Measurements from ENCODE around the gene SEMA3E. TPM values are rescaled to one million over a fixed set of nuclear protein-coding genes. Genes with fewer than 3 reads are reported as not detected.

SEMA3E gene
- total RNA-seq, 2 experiments from 2014 or later = not detected

GRCh38 chr7:83629117-83629880, 19.6 kb downstream of the SEMA3E start:
- ChIA-PET POLR2A (no interaction called here), CTCF (no interaction called here)
- intact Hi-C loops (cut with micrococcal nuclease) = no loop called here
- ATAC-seq (no peak), DNase-seq (no peak)
- Mint-ChIP-seq H3K27me3 (no peaks in the 10 kb centered on the region), H3K36me3 (ENCODE audit: low read depth) (no peaks in the 10 kb centered on the region), H3K9me3 (peaks cover 2% of the 10 kb centered on the region), H3K4me3 (no peak overlapping the region), H3K27ac (no peak overlapping the region), H3K4me1 (ENCODE audit: low read depth) (no peaks in the 10 kb centered on the region)
- TF ChIP-seq CTCF (IDR thresholded peaks at IDR 0.05) = no peak

- Mint-ChIP-seq H3K27me3 (no peaks in the 10 kb centered on the region), H3K36me3 (ENCODE audit: low read depth) (no peaks in the 10 kb centered on the region), H3K9me3 (peaks cover 6% of the 10 kb centered on the region), H3K4me3 (no peak overlapping the region), H3K27ac (no peak overlapping the region), H3K4me1 (ENCODE audit: low read depth) (no peaks in the 10 kb centered on the region)
- ChIA-PET CTCF (no interaction called here), POLR2A (no interaction called here)
- intact Hi-C loops (cut with micrococcal nuclease) = no loop called here
- TF ChIP-seq CTCF (IDR thresholded peaks at IDR 0.05) = no peak
- DNase-seq (no peak), ATAC-seq (no peak)
Measured at GRCh38 chr7:83617858-83618257, 31.1 kb downstream of the SEMA3E start.

- DNase-seq = no peak
- no peaks in the 10 kb centered on the region for H3K4me1 Mint-ChIP-seq (ENCODE audit: low read depth)
- H3K9me3 Mint-ChIP-seq = peaks cover 2% of the 10 kb centered on the region
- H3K27ac Mint-ChIP-seq = no peak overlapping the region
- no peaks in the 10 kb centered on the region for H3K36me3 Mint-ChIP-seq (ENCODE audit: low read depth)
- H3K4me3 Mint-ChIP-seq = no peak overlapping the region
- intact Hi-C loops (cut with micrococcal nuclease) = no loop called here
- ChIA-PET POLR2A (no interaction called here), CTCF (no interaction called here)
- no peak for TF ChIP-seq CTCF (IDR thresholded peaks at IDR 0.05)
- no peak for ATAC-seq
- no peaks in the 10 kb centered on the region for H3K27me3 Mint-ChIP-seq
Measured at GRCh38 chr7:83614112-83614511, 34.8 kb downstream of the SEMA3E start.

GRCh38 chr7:83613232-83613631, 35.7 kb downstream of the SEMA3E start:
- intact Hi-C loops (cut with micrococcal nuclease) = no loop called here
- DNase-seq (no peak), ATAC-seq (no peak)
- TF ChIP-seq CTCF (IDR thresholded peaks at IDR 0.05) = no peak
- Mint-ChIP-seq H3K9me3 (peaks cover 2% of the 10 kb centered on the region), H3K36me3 (ENCODE audit: low read depth) (no peaks in the 10 kb centered on the region), H3K27me3 (no peaks in the 10 kb centered on the region), H3K27ac (no peak overlapping the region), H3K4me3 (no peak overlapping the region), H3K4me1 (ENCODE audit: low read depth) (no peaks in the 10 kb centered on the region)
- POLR2A ChIA-PET = no interaction called here
- CTCF ChIA-PET = no interaction called here

- ATAC-seq (no peak), DNase-seq (no peak)
- intact Hi-C loops (cut with micrococcal nuclease) = no loop called here
- CTCF ChIA-PET = no interaction called here
- TF ChIP-seq CTCF (IDR thresholded peaks at IDR 0.05) = no peak
- no peak overlapping the region for H3K4me3 Mint-ChIP-seq
- H3K36me3 Mint-ChIP-seq (ENCODE audit: low read depth) = no peaks in the 10 kb centered on the region
- POLR2A ChIA-PET = no interaction called here
- H3K27ac Mint-ChIP-seq = no peak overlapping the region
- H3K4me1 Mint-ChIP-seq (ENCODE audit: low read depth) = no peaks in the 10 kb centered on the region
- no peaks in the 10 kb centered on the region for H3K9me3 Mint-ChIP-seq
- H3K27me3 Mint-ChIP-seq = no peaks in the 10 kb centered on the region
Measured at GRCh38 chr7:83611776-83612175, 37.2 kb downstream of the SEMA3E start.

Data from activated CD8-positive, alpha-beta T cell treated with anti-CD3 and anti-CD28 coated beads for 36 hours (primary cell).